IPS-20b (cell line): ENCODE measurements around the gene YWHAB.
"Not testable (repeated sequence)": the region's sequence is repeated elsewhere in the genome, so short reads cannot be mapped to it uniquely, and the experiment has no call there.

Experiments
- H3K27ac ChIP-seq: one replicate; pipeline ENCODE4 v1.5.1; 2013; ENCODE audit warnings: low read length
- H3K27me3 ChIP-seq: 2 replicates; pipeline ENCODE4 v1.6.1; 2013; ENCODE audit warnings: mild to moderate bottlenecking, low read length, inconsistent platforms; ENCODE audit not compliant: insufficient read depth
- H3K36me3 ChIP-seq: 2 replicates; pipeline ENCODE4 v1.6.1; 2013; ENCODE audit warnings: low read depth, mild to moderate bottlenecking, inconsistent platforms, low read length, moderate library complexity; ENCODE audit not compliant: insufficient read depth
- H3K4me1 ChIP-seq: 2 replicates; pipeline ENCODE4 v1.6.1; 2013; ENCODE audit warnings: mild to moderate bottlenecking, control low read depth, inconsistent platforms, low read length, moderate library complexity; ENCODE audit not compliant: insufficient read depth
- H3K4me3 ChIP-seq: 2 replicates; pipeline ENCODE4 v1.5.1; 2013; ENCODE audit warnings: mild to moderate bottlenecking, low read length, inconsistent platforms
- H3K9ac ChIP-seq: 2 replicates; pipeline ENCODE4 v1.6.1; 2013; ENCODE audit warnings: low read depth, mild to moderate bottlenecking, inconsistent platforms, low read length, moderate library complexity
- H3K9me3 ChIP-seq: 2 replicates; pipeline ENCODE4 v1.6.1; 2013; ENCODE audit warnings: mild to moderate bottlenecking, low read depth, low read length, inconsistent platforms; ENCODE audit not compliant: insufficient read depth

The YWHAB gene

DNA sequence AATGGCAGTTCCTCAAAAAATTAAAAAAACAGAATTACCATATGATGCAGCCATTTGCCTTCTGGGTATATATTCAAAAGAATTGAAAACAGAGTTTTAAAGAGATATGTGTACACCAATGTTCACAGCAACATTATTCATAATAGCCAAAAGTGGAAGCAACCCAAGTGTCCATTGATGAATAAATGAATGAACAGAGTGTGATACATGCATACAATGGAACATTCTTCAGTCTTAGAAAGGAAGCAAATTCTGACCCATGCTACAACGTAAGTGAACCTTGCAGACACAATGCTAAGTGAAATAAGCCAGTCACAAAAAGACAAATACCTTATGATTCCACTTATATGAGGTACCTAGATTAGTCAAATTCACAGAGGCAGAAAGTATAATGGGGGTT lies 34.7 kb upstream of the YWHAB start:
- H3K4me1 ChIP-seq: peaks cover 17% of the 10 kb centered on the region; the same call in 1 of the 2 replicates
- no peak overlapping the region for H3K9ac ChIP-seq
- no peak overlapping the region for H3K4me3 ChIP-seq
- H3K36me3 ChIP-seq: no peaks in the 10 kb centered on the region
- H3K27ac ChIP-seq: no peak overlapping the region
- H3K9me3 ChIP-seq: no peaks in the 10 kb centered on the region
- H3K27me3 ChIP-seq: no peaks in the 10 kb centered on the region

DNA sequence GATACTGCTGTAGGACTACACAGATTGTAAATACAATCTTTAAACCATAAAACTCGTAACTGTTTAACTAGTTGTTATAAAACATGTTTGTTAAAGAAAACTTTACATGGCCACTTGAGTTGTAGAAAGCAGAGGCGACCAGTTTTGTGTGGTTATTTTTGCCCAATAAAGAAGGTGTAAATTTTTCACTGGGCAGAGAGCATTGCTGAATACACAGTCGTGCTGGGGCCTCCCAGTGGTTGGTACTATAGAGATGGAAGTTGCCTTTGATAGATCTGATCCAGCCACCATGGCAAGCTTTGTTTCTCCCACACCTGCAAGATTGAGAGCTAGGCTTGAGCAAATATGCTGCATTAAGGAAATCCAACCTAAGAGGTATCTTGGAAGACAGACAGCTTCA lies 34.0 kb upstream of the YWHAB start:
- Histone ChIP-seq H3K9ac (no peak overlapping the region), H3K27me3 (no peaks in the 10 kb centered on the region), H3K4me3 (no peak overlapping the region), H3K27ac (no peak overlapping the region), H3K9me3 (no peaks in the 10 kb centered on the region), H3K4me1 (peaks cover 17% of the 10 kb centered on the region; the same call in 1 of the 2 replicates), H3K36me3 (no peaks in the 10 kb centered on the region)

DNA sequence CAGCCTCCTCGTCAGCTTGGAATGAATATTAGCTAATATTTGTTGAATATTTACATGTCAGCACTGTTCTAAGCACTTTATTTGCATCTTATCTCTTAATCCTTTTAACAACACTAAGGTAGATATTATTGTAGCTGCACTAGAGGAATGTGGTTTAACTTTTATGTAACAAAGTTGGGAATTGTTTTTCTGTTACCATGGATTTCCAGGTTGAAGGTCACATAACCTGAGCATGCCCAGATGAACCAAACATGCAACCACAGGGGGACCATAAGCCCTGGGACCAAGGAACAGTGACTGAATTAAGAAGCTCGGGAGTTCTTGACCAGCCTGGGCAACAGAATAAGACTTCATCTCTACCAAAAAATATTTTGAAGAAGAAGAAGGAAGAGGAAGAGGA lies 29.1 kb upstream of the YWHAB start:
- H3K36me3 ChIP-seq: no peaks in the 10 kb centered on the region
- H3K9me3 ChIP-seq: no peaks in the 10 kb centered on the region
- H3K4me1 ChIP-seq: peaks cover 3% of the 10 kb centered on the region; the same call in 1 of the 2 replicates
- H3K9ac ChIP-seq: no peak overlapping the region
- no peak overlapping the region for H3K27ac ChIP-seq
- no peaks in the 10 kb centered on the region for H3K27me3 ChIP-seq
- H3K4me3 ChIP-seq: no peak overlapping the region

DNA sequence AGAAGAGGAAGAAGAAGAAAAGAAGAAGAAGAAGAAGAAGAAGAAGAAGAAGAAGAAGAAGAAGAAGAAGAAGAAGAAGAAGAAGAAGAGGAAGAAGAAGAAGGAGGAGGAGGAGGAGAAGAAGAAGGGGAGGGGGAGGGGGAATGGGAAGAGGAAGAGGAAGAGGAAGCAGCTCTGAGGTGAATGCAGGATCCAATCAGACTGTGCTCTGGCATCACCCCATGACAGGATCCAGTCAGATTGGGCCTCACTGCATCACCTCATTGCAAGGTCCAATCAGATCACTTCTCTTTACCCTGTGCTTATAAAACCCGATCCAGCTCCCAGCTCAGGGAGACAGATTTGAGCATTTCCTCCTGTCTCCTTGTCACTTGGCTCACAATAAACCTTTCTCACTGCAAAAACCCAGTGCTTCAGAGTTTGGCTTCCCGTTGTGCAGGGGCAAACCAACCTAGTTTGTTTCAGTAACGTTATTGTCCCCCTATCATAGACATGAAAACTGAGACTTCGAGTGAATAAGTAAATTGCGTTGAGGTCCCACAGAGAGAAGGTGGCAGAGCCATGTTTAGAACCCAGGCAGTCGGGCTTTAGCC lies 28.6 kb upstream of the YWHAB start:
- H3K9me3 ChIP-seq: no peaks in the 10 kb centered on the region
- H3K27me3 ChIP-seq: no peaks in the 10 kb centered on the region
- no peaks in the 10 kb centered on the region for H3K36me3 ChIP-seq
- H3K4me3 ChIP-seq: no peak overlapping the region
- H3K9ac ChIP-seq: no peak overlapping the region
- no peak overlapping the region for H3K27ac ChIP-seq
- H3K4me1 ChIP-seq: no peaks in the 10 kb centered on the region; the same call in 1 of the 2 replicates

DNA sequence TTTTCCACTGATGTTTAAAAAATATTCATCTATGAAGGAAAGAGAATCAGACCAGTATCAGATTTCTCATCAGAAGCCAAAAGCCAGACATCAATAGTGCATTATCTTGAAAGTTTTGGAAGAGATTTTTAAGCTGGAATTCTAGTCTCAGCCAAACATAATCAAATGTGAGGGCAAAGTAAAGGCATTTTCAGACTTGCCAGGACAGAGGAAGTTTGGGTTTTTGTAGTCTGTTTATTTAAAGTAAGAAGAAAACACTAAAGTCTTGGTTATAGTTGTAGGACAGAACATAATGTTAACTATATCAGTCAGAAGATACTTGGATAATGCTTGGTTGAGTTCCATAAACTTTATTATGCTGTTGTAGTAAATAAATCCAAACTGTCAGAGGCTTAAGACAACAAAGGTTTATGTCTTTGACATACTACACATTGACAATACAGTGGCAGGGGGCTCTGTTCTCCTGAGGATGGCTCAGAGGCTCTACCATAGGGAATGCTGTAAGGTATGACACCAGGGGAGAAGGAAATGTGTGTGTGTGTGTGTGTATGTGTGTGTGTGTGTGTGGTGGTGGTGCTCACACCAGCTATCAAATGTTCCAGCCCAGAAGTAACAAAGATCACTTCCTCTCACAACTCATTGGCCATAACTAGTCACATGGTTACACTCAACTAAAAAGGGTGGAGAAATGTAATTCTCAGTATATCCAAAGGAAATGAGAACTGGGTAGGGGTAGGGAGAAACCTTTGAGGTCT lies 26.7 kb upstream of the YWHAB start:
- no peaks in the 10 kb centered on the region for H3K36me3 ChIP-seq
- no peak overlapping the region for H3K4me3 ChIP-seq
- H3K9me3 ChIP-seq: no peaks in the 10 kb centered on the region
- H3K4me1 ChIP-seq: no peaks in the 10 kb centered on the region
- no peaks in the 10 kb centered on the region for H3K27me3 ChIP-seq
- H3K9ac ChIP-seq: no peak overlapping the region
- no peak overlapping the region for H3K27ac ChIP-seq

DNA sequence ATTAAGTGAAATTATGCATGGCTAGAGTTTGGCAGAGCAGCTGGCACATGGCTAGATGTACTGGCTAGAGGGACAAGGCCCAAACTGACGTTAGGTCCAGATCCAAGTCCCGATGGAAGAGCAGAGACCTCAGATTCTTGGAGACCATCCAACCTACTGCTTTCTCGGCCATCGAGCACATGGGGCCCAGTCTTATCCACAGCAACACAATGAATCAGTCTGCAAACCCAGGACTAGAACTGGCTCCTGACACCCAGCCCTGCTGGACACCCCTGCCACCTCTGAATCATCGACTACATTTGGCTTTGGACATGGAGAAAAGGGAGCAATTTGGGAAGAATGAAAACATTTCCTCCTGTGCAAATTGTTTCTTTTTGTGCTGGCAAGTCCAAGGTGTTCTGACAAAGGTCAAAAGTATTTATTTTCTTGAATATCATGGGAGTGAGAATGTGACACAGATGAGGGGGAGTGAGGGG lies 23.9 kb upstream of the YWHAB start:
- Histone ChIP-seq H3K27ac (no peak overlapping the region), H3K27me3 (no peaks in the 10 kb centered on the region), H3K4me3 (no peak overlapping the region), H3K9ac (no peak overlapping the region), H3K4me1 (no peaks in the 10 kb centered on the region), H3K9me3 (no peaks in the 10 kb centered on the region), H3K36me3 (no peaks in the 10 kb centered on the region)

DNA sequence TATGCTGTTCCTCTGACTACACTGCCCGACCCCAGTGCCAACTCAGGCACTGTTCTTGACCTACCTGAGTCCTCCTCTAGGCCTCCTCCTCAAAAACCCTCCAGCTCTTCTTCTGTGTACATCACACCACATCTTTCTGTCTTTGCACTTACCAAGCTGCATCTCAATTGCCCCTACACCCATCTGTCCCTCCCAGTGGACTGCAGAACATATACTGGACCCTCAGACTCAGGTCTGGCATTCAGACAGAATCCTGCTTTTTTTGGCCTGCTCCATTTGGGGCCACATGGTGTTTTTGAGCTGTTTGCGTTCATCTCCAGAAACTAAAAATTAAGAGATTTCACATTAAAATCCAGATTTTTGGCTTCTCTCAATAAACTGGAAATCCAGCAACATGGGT lies 23.2 kb upstream of the YWHAB start:
- no peaks in the 10 kb centered on the region for H3K9me3 ChIP-seq
- no peaks in the 10 kb centered on the region for H3K4me1 ChIP-seq
- H3K27me3 ChIP-seq: no peaks in the 10 kb centered on the region
- H3K4me3 ChIP-seq: no peak overlapping the region
- H3K36me3 ChIP-seq: no peaks in the 10 kb centered on the region
- no peak overlapping the region for H3K9ac ChIP-seq
- no peak overlapping the region for H3K27ac ChIP-seq

DNA sequence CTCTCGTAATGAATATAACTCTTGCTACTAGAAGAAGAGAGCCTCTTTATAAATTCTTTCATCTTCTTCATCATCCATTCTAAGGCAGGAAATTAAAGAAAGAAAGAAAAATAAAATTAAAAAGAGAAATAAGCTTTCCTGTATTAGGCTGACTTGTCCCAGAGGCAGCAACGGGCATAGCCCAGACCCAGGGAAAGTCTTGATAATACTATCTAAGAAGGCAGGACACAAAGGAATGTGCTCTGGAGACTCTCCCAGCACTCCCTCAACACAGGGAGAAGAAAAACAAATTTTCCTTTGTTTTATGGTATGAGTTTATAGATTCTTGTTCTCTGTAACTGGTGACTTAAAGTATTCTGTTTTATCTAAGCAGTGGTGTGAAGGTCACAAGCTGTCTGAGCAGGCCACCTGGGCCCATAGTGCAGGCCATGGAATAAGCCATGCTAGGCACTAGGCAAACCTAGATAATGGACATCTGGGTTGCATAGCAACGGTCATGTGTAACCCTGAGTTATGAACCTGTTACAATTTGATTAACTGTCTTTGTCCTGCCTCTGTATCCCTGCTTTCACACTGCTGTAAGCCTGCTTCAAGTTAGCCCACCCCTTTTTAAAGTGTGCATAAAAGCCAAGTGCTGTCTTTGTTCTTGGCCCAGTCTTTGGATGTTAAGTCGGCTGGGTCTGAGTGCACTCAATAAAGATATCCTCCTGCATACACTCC lies 22.0 kb upstream of the YWHAB start:
- H3K27me3 ChIP-seq, H3K9ac ChIP-seq, H3K9me3 ChIP-seq, H3K27ac ChIP-seq, H3K4me3 ChIP-seq, H3K36me3 ChIP-seq, H3K4me1 ChIP-seq: not testable (repeated sequence)

DNA sequence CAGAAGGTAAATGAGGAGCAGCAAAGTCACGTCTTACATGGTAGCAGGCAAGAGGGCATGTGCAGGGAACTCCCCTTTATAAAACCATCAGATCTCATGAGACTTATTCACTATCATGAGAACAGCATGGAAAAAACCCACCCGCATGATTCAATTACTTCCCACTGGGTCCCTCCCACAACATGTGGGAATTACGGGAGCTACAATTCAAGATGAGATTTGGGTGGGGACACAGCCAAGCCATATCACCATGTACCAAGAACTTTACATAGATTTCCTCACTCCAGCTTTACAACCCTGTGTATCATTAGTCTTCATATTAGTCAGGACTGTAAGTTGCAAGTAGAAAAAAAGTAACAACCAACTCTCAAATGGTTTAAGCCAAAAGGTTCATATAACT lies 21.0 kb upstream of the YWHAB start:
- not testable (repeated sequence) for H3K4me3 ChIP-seq, H3K27ac ChIP-seq, H3K27me3 ChIP-seq, H3K9ac ChIP-seq, H3K9me3 ChIP-seq, H3K36me3 ChIP-seq, H3K4me1 ChIP-seq

DNA sequence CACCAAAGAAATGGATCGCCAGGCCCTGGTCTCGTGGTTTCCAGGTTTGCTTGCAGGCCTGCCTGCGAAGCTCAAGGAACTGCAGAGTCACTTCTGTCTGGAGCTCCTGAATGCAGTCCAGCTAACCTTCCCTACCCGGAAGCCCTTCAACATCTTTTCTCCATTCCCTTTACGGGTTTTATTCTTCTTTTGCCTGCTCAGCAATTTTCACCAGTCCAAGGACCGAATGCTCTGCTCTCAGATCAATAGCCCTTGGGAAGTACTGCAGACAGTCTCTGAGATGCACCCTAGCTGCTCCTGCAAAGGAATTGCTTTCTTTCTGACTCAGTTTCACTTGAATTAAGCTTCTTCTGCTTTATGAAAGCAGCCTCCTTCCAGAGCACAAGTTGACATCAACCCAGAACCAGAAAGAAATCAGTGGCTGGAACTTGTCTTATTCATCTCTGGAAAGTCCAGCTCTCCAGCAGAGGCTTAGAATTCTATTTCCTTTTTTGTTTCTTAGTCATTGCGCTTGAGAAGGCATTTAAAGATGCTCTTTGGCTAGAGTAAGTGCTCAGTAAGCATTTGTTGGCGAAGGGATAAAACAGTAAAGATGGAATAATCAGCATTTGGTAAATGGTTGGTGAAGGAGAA lies 18.7 kb upstream of the YWHAB start:
- no peaks in the 10 kb centered on the region for H3K9me3 ChIP-seq
- H3K4me3 ChIP-seq: no peak overlapping the region
- no peaks in the 10 kb centered on the region for H3K4me1 ChIP-seq
- H3K9ac ChIP-seq: no peak overlapping the region
- H3K36me3 ChIP-seq: no peaks in the 10 kb centered on the region
- peaks cover 9% of the 10 kb centered on the region for H3K27me3 ChIP-seq
- H3K27ac ChIP-seq: no peak overlapping the region

DNA sequence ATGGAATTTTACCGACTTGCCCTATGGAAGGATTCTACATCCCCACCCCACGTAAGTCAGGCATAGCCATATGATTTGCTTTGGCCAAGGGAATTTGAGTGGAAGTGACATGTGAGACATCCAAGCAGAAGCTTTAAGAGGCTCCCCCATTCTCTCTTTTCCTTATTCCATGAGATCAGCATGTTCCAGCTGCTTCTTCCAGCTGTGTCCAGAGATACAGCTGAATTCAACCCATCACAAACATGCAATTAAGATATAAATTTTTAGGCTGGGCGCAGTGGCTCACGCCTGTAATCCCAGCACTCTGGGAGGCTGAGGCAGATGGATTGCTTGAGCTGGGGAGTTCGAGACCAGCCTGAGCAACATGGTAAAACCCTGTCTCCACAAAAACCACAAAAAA lies 16.0 kb upstream of the YWHAB start:
- Histone ChIP-seq H3K4me1 (no peaks in the 10 kb centered on the region), H3K9me3 (no peaks in the 10 kb centered on the region), H3K4me3 (no peak overlapping the region), H3K27me3 (peaks cover 9% of the 10 kb centered on the region), H3K36me3 (no peaks in the 10 kb centered on the region), H3K9ac (no peak overlapping the region), H3K27ac (no peak overlapping the region)
